Activated naive CD8-positive, alpha-beta T cell treated with anti-CD3 and anti-CD28 coated beads, Interleukin-2, amount 50 U/mL, for 24 hours (primary cell): ENCODE measurements around the gene IRAK2.

Source experiments
- ATAC-seq: fragments of 150-1000 bp; cut with Tn5 transposase; one replicate; pipeline ENCODE4 v1.10.0; 2021
- DNase-seq: peaks from one replicate; pipeline ENCODE4 v3.0.0; 2021
- H3K27ac Mint-ChIP-seq: one replicate; pipeline ENCODE4 v1.8.0; 2021; ENCODE audit warnings: mild to moderate bottlenecking, mixed read lengths
- H3K27me3 Mint-ChIP-seq: one replicate; pipeline ENCODE4 v1.8.0; 2021; ENCODE audit warnings: mixed read lengths
- H3K36me3 Mint-ChIP-seq: one replicate; pipeline ENCODE4 v1.8.0; 2021; ENCODE audit warnings: low read depth, mixed read lengths
- H3K4me1 Mint-ChIP-seq: one replicate; pipeline ENCODE4 v1.8.0; 2021; ENCODE audit warnings: mixed read lengths
- H3K4me3 Mint-ChIP-seq: one replicate; pipeline ENCODE4 v1.8.0; 2021; ENCODE audit warnings: mild to moderate bottlenecking, moderate library complexity, mixed read lengths
- H3K9me3 Mint-ChIP-seq: one replicate; pipeline ENCODE4 v1.8.0; 2021; ENCODE audit warnings: mixed read lengths

IRAK2 gene

GRCh38 chr3:10292505-10293419, 128.0 kb downstream of the IRAK2 start, which contains the start of gene GHRL:
Gene GHRL (minus strand): TSS chr3:10292947. CDS start chr3:10290180, 2,767 bp downstream.
- peaks cover 24% of the 10 kb centered on the region for H3K36me3 Mint-ChIP-seq
- no peak within 1 kb of the TSS for H3K4me3 Mint-ChIP-seq
- no peaks in the 10 kb centered on the region for H3K27me3 Mint-ChIP-seq
- ATAC-seq (no peak), DNase-seq (peak; percentile 19)
- H3K9me3 Mint-ChIP-seq, result no peaks in the 10 kb centered on the region
- peaks cover 18% of the 10 kb centered on the region for H3K4me1 Mint-ChIP-seq
- H3K27ac Mint-ChIP-seq, result peak within 1 kb of the TSS; percentile 64
